Non-pigmented ciliary epithelial cell (primary cell): ENCODE results near the gene TSC22D2.
"Not testable (repeated sequence)": the region's sequence is repeated elsewhere in the genome, so short reads cannot be mapped to it uniquely, and the experiment has no call there.

Source experiments
- DNase-seq: peaks from one replicate; pipeline ENCODE4 v3.0.0-alpha.2; 2010; ENCODE audit warnings: low read depth

Gene TSC22D2

DNA sequence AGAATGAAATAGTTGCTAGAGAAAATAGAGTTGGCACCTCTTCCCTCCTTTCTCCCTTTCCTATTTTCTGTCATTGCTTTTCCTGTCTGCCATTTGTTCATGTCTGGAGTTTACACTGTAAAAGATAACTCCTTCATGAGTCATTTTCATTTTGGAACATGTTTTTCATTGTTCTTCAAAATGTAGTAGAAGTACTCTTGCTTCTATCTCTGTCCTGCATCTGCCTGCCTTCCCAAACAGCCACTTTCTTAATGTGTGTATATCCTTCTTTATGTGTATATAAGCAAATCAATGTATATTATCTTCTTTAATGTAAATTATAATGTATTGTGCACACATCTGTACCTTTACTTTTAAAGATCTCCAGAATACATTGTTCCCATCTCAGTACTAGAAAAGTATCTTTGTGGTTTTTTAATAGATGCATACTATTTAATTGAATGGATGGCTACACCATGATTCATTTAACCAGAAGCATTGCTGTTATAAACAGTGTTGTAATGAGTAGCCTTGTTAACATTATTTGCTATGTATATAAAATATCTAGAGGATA, 41.1 kb downstream of the TSC22D2 start:
- DNase-seq, result no peak

DNA sequence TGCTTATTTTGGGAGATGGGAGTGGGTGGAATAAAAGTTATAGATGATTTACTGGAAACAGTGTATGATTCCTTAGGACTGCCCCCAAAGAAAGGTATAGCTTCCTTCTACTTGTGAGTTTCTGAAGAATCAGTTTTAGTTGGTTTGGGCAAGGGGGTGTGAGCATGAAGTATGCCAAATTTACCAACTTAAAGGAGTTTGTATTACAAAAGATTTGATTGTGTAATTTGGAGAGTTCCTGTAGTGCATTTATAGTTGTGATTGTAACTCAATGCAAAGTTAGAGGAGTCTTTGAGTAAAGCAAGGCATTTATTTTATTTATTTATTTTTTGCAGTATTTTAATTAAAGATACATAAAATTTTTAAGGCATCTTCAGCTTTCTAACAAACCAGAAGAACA, 42.8 kb downstream of the TSC22D2 start:
- DNase-seq, result no peak

DNA sequence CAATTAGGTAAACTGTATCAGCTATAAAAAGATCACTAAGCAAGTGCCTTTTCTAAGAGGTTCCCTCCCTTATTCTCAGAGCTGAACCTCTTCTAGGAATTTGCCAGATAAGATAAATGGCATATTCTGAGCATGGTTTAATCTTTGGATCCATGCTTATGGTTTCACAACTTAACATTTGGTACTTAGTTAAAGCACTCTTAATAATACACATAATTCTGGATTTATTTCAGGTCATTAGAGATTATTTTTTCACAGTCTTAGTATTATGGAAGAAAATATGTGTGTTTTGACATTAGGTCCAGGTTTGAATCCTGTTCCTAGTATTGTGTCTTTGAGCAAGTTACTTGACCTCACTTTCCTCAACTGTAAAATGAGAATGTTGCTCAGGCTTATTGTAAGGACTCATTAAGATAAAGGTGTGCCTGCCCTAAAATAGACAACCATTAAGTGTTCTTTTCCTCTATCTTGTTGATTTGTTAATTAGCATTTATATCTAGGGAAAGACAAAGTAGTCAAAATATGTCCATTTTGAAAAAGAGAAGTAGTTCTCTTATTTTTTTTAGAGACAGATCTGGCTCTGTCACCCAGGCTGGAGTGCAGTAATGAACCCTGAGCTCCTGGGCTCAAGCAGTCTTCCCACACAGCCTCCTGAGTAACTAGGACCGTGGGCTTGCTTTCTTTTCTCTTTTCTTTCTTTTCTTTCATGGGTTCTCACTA, 43.4 kb downstream of the TSC22D2 start:
- no peak for DNase-seq

DNA sequence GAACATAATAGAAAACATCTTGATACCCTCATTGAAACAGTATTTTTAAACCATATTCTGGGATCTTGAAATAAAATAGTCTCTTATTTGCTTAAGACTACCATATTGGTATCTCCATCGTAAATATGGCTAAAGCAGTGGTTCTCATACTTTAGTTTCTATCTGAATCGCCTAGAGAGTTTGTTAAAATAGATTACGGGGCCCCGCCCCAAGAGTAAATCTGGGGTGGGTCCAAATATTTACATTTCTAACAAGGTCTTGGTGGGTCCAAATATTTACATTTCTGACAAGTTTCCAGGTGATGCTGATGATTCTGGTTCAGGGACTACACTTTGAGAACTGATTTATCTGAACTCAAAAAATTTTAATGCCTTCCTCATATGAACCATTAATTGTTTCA, 45.3 kb downstream of the TSC22D2 start:
- no peak for DNase-seq

DNA sequence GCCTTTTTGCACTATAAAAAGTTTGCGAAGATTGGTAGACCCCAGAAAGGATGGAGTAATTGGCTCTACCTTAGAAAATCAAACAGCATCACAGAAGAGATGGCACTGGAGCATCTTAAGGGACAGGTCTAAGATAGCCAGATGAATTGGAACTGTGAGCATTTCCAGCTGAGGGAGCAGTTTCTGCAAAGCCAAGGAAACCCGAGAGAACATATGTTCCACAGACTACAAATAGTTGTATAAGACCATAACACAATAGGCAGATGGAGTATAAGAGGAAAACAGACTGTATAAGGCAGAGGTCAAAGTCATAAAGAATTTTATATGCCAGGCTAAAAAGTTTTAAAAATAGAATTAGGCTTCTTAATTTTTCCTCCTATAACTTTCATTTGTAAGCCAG, 46.0 kb downstream of the TSC22D2 start:
- DNase-seq, result no peak

DNA sequence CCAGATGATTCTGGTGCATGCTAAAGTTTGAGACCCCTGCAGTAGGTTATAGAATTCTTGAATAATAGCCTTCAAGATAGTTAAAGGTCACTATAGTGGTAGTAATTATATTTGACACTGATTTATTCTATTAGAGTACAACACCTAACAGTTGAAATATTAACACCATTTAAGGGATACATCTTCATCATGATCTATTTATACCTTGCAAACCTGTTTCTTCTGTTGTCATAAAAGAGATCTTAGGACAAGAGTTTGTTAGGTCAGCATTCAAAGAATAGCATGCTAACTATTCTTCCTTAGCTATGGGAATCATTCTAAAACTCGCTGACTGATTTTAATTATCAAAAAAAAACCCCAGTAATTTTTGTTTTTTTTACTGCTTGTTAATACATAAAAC, 46.5 kb downstream of the TSC22D2 start:
- no peak for DNase-seq

DNA sequence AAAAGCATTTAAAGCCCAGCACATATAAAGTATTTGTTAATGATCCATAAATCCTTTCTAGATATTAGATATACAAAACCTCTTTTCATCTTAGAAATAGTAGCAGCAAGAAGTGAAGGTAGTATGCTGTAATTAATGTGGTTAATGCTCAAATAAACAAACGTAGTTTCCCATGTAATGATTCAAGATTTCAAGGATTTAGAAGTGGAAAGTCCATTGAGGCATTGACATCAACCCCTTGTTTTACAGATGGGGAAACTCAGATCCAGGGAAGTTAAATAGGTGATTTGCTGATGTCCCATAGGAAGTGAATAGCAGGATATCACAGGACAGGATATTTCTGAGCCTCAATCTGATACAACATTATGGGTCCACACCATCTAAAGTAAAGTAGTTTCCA, 47.2 kb downstream of the TSC22D2 start:
- no peak for DNase-seq

DNA sequence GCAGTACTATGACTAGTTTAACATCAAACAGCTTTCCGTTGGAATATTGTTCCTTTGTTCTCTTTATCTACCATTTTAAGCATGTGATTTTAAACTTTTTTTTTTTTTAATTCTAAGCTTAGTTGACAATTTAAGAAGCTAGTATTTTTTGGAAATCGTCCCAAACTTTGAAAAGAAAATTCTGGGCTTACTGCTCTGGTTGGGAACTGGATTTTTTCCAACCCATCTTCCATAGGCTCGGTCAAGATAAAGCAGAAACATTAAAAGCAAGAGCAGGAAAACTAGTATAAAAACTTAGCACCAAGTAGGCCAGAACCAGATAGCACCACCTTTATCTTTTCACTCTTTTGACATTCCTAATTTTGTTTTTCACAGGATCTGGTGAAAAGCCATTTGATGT, 49.9 kb downstream of the TSC22D2 start:
- no peak for DNase-seq

DNA sequence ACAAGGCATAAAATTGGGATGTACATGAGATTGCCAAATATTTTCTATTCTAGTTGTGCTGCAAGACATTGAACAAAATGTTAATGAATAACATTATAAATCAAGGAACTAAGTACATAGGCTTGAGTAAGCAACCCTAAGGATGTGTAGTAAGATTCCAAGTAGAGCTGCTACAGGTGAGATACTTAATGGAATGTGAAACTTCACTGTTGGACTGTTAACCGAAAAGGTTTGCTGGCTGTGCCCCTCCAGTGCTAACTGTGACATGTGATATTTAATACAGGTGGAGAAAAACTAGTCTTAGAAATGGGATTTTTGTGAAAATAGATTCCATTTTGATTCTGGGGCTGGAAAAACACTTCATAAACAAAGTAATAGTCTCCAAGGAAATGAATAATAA, 52.4 kb downstream of the TSC22D2 start:
- DNase-seq, result no peak

DNA sequence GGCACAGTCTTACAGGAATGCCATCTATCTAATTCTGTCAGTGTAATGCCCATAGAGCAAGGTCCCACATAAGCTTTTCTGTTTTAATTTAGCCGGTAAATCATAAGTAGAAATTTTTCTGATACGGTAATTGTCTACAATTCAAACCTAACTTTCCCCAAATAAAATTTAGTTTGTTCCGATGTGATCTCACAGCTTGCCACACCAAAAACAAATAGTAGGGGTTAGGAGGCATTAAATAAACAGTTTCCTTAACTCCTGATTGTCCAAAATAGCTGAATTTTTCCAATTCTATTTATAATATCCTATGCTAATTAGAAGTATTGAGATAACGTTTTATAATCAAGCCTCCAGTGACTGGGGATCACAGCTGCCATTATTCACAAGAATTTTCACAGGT, 53.3 kb downstream of the TSC22D2 start:
- DNase-seq, result no peak

DNA sequence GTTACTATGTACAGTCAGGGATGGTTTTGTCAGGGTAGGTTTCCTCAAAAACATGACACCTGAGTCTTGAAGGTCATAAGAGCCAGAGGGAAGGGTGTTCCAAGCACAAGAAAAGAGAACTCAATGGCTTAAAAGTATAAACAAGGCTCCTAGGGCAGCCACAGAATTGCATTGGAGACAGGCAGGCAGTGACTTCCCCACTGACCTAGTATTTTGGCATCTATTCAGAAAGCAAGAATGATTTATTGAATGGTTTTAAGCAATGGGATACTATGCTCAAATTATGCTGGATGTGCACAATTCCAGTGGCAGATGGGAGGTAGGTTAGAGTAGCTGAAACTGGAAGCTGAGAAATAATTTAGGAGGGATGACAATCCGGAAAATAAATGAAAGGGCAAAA, 54.0 kb downstream of the TSC22D2 start:
- DNase-seq, result no peak

DNA sequence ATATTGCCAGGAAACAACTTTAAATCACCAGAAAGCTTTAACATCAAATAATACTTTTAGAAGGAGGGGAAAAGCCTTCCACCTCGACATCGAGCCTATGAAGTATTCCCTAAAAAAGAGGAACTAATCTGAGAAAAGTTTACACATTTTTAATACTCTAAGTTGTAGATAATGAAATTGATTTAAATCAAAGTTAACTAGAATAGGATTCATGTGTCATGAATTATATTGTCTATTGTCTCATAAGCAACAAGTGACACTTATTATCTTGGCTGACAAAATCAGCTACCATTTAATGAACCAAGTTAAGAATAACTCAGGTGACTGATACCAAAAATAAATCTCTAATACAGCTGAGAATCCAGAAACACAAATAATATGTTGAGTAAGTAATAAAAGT, 56.6 kb downstream of the TSC22D2 start:
- DNase-seq, result no peak

DNA sequence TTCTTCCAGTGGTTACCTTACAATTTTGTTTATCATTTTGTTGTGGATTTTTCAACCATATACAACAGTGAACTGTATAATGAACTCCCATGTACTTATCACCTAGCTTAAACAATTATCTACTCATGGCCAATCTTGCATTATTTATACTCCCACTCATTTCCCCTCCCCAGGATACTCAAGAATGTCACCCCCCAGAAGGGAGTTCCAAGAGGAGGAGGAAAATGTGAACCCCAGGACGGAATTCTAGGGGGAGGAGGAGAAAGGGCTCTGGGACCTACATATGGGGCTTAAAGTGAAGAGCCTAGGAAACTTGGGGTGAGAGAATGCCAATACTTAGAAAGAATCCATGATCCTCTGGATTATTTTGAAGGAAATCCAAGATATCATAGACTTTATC, 59.3 kb downstream of the TSC22D2 start:
- DNase-seq, result no peak

DNA sequence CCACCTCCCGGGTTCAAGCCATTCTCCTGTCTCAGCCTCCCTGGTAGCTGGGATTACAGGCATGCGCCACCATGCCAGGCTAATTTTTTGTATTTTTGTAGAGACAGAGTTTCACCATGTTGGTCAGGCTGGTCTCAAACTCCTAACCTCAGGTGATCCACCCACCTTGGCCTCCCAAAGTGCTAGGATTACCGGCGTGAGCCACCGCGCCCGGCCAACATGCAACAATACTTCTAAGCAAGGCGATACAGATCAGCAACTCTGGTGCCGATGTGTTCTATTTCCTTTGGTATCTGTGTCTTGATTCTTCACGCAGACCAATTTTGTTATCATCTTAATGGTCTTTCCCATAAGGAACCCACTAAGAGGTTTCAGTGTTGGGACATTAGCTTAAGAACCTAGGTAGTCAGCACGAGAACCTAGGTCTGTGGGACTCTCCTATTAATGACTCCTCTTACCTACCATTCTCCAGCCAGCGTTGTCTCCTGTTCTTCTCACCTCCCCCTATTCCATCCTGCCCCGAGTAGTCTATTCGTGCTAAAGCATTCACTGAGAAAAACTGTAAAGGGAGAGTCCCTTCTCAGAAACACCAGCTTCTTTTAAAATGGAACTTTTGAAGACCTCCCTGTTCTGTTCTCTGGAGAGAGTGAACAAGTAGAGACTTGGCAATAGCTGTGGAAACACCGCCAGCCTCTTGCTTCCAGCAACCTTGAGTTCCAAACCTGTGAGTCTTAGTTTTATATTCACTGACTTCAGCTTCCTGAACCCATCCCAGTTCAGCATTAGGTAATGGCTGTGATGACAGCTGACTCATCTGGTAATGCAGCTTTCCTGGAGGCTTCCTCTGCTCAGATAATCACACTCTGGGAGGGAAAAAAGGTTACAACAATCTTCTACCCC, 61.2 kb downstream of the TSC22D2 start:
- DNase-seq, result peak; percentile 91

DNA sequence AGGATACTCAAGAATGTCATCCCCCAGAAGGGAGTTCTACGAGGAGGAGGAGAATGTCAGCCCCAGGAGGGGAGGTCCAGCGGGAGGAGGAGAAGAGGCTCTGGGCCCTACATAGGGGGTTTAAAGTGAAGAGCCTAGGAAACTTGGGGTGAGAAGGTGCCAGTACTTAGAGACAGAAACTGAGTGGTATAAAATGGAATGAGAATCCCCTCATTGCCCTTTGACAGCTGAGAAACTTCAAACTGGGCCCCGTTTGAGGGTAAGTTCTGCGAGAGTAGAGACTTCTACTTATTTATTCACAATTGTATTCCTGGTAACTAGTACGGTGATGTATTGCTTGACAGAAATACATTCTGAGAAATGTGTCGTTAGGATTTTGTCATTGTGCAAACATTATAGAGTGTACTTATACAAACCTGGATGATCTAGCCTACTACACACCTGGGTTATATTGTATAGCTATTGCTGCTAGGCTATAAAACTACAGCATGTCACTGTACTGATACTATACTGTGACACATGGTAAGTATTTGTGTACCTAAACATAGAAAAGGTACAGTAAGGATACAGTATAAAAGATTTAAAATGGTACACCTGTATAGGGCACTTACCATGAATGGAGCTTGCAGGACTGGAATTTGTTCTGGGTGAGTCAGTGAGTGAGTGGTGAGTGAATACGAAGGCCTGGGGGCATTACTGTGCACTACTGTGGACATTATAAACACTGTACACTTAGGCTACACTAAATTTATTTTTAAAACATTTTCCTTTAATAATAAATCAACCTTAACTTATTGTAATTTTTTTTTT, 62.0 kb downstream of the TSC22D2 start:
- DNase-seq, result no peak

DNA sequence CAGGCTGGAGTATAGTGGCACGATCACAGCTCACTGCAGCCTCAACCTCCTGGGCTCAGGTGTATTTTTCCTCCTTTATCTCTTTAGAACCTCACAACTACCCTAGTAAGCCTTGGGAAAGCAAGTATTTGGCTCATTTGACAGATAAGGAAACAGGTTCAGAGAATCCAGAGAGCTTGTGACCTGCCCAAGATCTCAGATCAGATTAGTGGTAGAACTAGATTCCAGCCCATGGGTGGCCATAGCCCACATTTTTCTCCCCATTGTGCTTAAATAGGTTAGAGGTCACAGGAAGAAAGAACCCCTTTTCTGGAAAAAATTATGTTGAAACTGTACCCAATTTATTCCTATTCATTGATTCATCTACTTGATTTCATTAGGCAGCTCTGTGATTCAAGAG, 64.3 kb downstream of the TSC22D2 start:
- DNase-seq, result no peak

DNA sequence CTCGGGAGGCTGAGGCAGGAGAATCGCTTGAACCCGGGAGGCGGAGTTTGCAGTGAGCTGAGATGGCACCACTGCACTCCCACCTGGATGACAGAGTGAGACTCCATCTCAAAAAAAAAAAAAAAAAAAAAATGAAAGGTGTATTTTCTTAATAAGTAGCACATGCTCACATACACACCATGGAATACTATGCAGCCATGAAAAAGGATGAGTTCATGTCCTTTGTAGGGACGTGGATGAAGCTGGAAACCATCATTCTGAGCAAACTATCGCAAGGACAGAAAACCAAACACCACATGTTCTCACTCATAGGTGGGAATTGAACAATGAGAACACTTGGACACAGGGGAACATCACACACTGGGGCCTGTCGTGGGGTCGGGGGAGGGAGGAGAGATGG, 65.1 kb downstream of the TSC22D2 start:
- DNase-seq, result not testable (repeated sequence)

DNA sequence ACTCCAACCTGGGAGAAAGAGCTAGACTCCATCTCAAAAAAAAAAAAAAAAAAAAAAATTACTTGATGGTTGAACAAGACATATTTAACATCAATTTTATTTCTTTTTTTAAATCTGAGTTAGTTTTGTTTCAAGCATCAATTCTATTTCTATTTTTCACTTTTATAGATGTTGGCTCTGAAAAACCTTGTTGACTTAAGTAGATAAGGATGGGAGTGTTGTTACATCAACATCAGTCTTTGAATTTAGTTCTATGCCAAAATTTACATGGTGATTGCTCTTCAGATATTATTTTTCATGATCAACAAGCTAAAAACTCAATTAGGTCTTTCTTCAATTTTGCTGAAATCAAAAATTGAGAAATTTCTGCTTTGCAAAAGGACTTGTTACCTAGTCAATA, 71.3 kb downstream of the TSC22D2 start:
- no peak for DNase-seq

DNA sequence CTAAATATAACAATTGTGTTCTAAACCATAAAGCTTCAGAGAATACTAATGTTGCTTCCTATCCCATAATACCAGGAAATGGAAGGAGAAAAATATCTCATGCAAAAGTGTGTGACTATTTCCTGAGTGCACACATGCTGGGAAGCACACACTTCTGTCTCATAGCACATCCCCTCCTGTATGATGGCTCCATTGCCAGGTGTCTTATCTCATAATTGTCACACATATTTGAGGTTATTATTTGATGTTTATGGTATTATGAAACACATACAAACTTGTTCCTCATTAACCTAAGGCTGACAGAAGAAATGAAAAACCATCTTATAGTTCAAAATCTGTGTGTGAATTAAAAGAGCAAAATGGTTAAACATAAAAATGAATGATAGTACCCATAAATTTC, 72.8 kb downstream of the TSC22D2 start:
- no peak for DNase-seq

DNA sequence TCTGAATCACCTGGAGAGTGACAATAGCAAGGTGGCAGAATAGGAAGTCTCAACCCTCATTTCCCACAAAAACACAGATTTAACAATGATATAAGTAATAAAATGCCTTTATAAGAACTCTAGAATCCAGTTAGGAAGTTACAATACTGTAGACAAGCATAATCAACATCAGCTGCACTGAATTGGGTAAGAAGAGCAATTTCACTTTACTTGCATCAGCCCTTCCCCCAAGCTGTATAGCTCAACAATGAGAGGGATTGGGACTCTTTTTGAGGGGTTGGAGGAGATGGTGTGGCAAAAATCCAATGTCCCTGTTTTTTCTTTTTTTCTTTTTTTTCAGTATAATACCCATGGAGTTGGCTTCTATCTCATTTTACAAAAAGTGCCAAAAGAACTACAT, 75.1 kb downstream of the TSC22D2 start:
- no peak for DNase-seq

DNA sequence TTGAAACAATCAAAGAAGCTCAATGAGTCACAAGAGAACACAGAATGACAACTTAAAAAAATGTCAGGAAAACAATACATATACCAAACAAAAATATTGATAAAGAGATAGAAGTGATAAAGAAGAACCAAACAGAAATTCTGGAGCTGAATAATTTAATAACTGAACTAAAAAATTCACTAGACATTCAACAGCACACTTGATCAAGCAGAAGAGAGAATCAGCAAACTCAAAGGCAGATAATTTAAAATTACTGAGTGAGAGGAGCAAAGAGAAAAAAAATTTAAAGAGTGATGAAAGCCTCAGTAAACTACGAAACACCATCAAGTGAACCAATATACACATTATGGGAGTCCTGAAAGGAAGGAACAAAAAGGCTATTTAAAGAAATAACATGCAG, 76.3 kb downstream of the TSC22D2 start:
- DNase-seq, result no peak

DNA sequence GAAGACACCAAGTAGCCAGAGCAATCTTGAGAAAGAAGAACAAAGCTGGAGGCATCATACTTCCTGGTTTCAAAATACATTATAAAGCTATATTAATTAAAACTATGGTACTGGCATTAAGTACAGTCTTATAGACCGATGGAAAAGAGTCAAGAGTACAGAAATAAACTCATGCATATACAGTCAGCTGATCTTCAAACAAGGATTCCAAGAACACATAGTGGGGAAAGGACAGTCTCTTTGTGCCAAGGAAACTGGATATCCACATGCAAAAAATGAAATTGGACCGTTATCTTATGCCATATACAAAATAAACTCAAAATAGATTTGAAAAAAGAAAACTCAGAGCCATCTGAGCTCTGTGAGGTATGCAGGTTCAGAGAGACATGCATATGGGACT, 80.8 kb downstream of the TSC22D2 start:
- no peak for DNase-seq
